Renal cortex interstitium (tissue), 11 donors: ENCODE results near the gene CRYBB2. TPM values are rescaled to one million over a fixed set of nuclear protein-coding genes. Genes with fewer than 3 reads are reported as not detected.
"Not testable (repeated sequence)": the region's sequence is repeated elsewhere in the genome, so short reads cannot be mapped to it uniquely, and the experiment has no call there.

ENCODE experiments used
- DNase-seq, 11 donors: peaks; one replicate each; pipeline ENCODE4 v3.0.0-alpha.2; 2013; ENCODE audit warnings: low read depth in 9 of 11, low spot score in 4 of 11; ENCODE audit errors: extremely low read depth in 1 of 11
- polyA plus RNA-seq, 3 donors: library from polyadenylated mRNA; unstranded; fragments of 120-200 nt; gene quantifications; one replicate each; pipeline ENCODE4 v1.2.1, GENCODE V29; 2013; ENCODE audit not compliant: insufficient read length in 3 of 3

Gene CRYBB2
- polyA plus RNA-seq, 3 donors: 0.23 to 0.32 TPM; not detected in 1

- DNase-seq: peak in 9 of 11 donors; percentile 10 to 50 (median 25)
Observed at GRCh38 chr22:25193548-25193947, 25.9 kb upstream of the CRYBB2 start.

- no peak for DNase-seq
Observed at GRCh38 chr22:25196326-25196725, 23.1 kb upstream of the CRYBB2 start.

- DNase-seq: no peak
Observed at GRCh38 chr22:25197340-25197739, 22.1 kb upstream of the CRYBB2 start.

GRCh38 chr22:25199731-25200520 lies 19.5 kb upstream of the CRYBB2 start, which contains the start of gene CRYBB3:
Gene CRYBB3, plus strand, starts transcription at chr22:25199858. Its CDS starts 1,539 bp downstream, at chr22:25201397.
- peak in 9 of 11 donors; percentile 13 to 52 (median 34) for DNase-seq

DNA sequence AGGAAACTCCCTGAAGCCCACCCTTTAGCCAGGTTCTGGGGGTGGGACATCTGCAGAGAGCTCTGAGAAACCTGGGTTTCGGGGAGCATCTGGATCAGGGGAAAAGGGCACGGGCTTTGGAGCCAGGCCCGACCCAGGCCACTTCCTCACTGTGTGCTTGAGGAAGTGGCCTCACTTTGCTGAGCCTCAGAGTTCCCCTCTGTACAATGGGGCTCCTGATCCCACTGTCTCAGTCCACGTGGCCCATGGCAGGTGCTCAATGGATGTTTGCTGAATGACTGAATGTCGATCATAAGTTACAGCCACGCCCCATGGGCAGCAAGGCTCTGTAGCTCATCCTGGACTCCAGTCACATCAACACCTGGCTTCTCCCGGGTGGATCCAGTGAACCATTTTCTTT lies 18.5 kb upstream of the CRYBB2 start:
- DNase-seq: no peak

GRCh38 chr22:25201557-25202273 lies 17.7 kb upstream of the CRYBB2 start:
- DNase-seq: no peak

- peak in 10 of 11 donors; percentile 38 to 66 (median 48) for DNase-seq
Observed at GRCh38 chr22:25202290-25202921, 17.0 kb upstream of the CRYBB2 start.

DNA sequence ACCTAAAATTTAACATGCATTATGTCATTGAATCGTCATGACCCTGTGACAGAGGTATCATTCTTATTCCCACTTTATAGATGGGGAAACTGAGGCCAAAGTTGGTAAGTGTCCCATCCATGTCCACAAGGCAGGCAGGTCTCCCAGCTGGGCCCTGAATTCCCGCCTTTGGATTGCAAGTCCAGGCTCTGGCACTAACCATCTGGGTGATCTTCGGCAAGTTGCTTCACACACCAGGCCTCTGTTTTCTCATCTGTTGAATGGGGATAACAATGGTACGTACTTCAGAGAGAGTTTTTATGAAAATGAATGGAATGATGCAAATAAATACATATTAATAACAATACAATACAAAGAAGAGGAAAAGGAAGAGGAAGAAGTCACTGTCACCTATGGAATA lies 16.4 kb upstream of the CRYBB2 start:
- no peak for DNase-seq

GRCh38 chr22:25204547-25204946 lies 14.9 kb upstream of the CRYBB2 start:
- not testable (repeated sequence) for DNase-seq

DNA sequence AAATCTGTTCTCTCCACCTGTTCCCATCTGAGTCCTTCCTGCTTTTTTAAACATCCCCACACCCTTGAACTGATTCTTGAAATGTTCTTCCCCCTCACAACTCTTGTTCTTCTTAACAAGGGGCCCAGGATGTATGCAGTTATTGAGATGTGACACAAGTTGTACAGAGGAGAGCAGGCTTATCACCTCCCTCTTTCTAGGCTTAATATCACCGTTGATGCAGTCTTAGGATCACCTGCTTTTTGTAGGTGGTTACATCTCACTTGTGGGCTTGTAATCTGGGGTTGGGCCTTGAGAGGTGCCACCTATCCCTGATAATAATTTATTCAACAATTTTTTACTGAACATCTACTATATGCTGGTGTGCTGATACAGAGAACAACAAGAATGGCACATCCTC lies 13.6 kb upstream of the CRYBB2 start:
- no peak for DNase-seq

GRCh38 chr22:25206998-25207397 lies 12.4 kb upstream of the CRYBB2 start:
- no peak for DNase-seq

DNA sequence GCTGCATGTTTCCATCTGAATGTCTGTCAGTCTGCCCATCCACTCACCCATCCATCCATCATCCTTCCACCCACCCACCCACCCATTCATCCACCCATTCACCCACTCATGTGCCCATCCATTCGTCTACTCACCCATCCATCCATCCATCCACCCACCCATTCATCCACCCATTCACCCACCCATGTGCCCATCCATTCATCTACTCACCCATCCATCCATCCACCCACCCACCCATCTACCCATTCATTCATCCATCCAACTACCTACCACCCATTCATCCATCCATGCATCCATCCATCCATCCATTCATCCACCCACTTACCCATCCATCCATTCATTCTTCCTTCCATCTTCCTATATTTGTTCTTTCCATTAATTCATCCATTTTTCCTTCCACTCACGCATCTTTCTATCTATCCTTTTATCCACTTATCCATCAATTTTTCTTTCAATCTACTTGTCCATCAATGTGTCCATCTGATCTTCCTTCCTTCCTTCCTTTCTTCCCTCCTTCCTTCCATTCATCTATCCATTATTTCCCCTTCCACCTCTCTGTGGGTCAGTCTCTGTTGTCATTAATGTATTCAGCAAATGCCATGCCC lies 11.8 kb upstream of the CRYBB2 start:
- DNase-seq: no peak

DNA sequence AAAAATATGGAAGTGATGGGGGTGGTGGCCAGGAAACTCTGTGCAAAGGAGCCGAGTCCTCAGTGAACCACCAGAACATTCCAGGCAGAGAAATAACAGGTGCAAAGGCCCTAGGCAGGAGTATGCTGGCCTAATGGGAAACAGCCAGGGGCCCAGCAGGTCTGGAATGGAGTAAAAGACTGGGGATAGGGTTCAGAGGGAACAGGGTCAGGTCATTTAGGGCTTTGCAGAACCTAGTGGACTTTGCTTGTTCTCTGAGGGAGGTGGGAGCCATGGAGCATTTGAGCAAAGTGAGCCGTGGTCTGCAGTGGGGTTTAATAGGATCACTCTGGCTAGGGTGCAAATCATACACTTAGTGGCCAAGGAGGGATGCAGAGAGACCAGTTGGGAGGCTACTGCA lies 11.1 kb upstream of the CRYBB2 start:
- DNase-seq: no peak

GRCh38 chr22:25208743-25209505 lies 10.5 kb upstream of the CRYBB2 start:
- DNase-seq: no peak

GRCh38 chr22:25210793-25211192 lies 8.6 kb upstream of the CRYBB2 start:
- DNase-seq: no peak

DNA sequence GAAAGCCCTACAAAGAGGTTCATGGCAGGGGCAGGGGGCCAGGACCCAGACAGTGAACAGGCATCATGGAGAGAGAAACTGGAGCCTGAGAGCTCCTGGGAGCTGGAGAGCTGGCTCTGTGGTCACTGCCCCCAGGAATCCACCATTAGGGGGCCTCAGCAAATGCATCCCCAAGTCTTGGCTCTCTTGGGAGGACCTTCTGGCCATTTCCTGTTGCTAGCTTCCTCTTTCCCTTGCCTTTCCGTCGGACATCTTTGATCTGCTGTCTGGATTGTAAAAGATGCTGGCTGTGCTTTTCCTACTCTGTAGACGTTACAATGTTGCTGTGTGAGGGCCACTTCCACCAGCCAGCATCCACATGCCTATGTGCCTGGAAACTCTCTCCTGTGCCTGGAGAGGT lies 7.1 kb upstream of the CRYBB2 start:
- DNase-seq: no peak

GRCh38 chr22:25213221-25213620 lies 6.2 kb upstream of the CRYBB2 start:
- no peak for DNase-seq

GRCh38 chr22:25216230-25216629 lies 3.2 kb upstream of the CRYBB2 start:
- DNase-seq: no peak

DNA sequence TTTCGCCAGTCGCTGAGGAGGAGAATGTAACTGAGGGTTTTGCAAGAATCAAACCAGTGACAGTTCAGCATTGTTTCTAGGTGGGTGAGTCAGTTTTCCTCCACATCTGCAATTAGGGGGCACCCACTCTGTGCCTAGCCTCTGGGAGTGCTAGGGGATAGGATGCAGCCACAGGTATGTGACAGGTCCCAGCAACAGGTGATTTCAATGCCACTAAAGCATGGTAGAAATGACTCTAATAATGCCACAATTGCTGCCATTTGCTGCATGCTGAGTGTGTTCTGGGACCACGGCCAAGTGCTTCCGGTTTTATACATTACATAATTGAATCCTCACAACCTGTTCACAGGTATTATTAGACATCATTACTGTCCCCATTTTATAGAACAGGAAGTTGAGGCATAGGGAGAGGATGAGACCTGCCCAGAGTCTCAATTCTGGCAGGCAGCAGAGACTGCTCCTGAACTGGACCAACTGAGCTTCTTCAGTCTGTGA lies 556 bp downstream of the CRYBB2 start:
- DNase-seq: no peak
